ENCODE results near the gene CDK2AP2.
"Not testable (repeated sequence)": the region's sequence is repeated elsewhere in the genome, so short reads cannot be mapped to it uniquely, and the experiment has no call there.

DNA sequence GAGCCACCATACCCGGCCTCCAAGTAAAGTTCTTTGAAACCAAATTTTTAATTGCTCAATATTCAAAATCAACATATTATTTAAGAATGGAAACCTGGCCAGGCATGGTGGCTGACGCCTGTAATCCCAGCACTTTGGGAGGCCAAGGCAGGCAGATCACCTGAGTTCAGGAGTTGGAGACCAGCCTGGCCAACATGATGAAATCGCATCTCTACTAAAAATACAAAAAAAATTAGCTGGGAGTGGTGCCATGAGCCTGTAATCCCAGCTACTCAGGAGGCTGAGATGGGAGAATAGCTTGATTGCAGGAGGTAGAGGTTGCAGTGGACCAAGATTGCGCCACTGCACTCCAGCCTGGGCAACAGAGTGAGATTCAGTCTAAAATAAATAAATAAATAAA lies 40.1 kb upstream of the CDK2AP2 start:
- not testable (repeated sequence) for TF ChIP-seq EZH2 (IDR thresholded peaks at IDR 0.05; ENCODE audit: insufficient read depth, poor library complexity, severe bottlenecking); EZH2phosphoT487 (IDR thresholded peaks at IDR 0.05; ENCODE audit: insufficient read depth, low read depth)

Data from GM23248 (cell line).